Activated CD8-positive, alpha-beta memory T cell treated with anti-CD3 and anti-CD28 coated beads, Interleukin-2, amount 10 ng/mL, durations not matched to agents 7 days and 5 days (primary cell): ENCODE results near the gene FTCD. TPM values are rescaled to one million over a fixed set of nuclear protein-coding genes. Genes with fewer than 3 reads are reported as not detected.
"Not testable (repeated sequence)": the region's sequence is repeated elsewhere in the genome, so short reads cannot be mapped to it uniquely, and the experiment has no call there.

Source experiments
- ATAC-seq: fragments of 150-1000 bp; cut with Tn5 transposase; one replicate; pipeline ENCODE4 v1.10.0; 2021; ENCODE audit warnings: moderate library complexity
- CTCF ChIA-PET: fragments of 350-600 bp; sonication (Branson Sonifier 250); formaldehyde crosslinking; loops from one replicate; lab custom pipeline; 2021; ENCODE audit warnings: antibody characterized with exemption; lab: Charles Lee
- DNase-seq: peaks from one replicate; pipeline ENCODE4 v3.0.0-alpha.2; 2020
- H3K27ac Mint-ChIP-seq: one replicate; pipeline ENCODE4 v1.8.0; 2021; ENCODE audit warnings: mild to moderate bottlenecking, mixed read lengths
- H3K27me3 Mint-ChIP-seq: one replicate; pipeline ENCODE4 v1.8.0; 2021; ENCODE audit warnings: mixed read lengths
- H3K36me3 Mint-ChIP-seq: one replicate; pipeline ENCODE4 v1.8.0; 2021; ENCODE audit warnings: mild to moderate bottlenecking, mixed read lengths
- H3K4me1 Mint-ChIP-seq: one replicate; pipeline ENCODE4 v1.8.0; 2021; ENCODE audit warnings: mixed read lengths
- H3K4me3 Mint-ChIP-seq: one replicate; pipeline ENCODE4 v1.8.0; 2021; ENCODE audit warnings: mild to moderate bottlenecking, moderate library complexity, mixed read lengths
- H3K9me3 Mint-ChIP-seq: one replicate; pipeline ENCODE4 v1.8.0; 2022; ENCODE audit warnings: low read depth, mixed read lengths
- total RNA-seq, 2 experiments: library from RNA; stranded (reverse); gene quantifications; one replicate each; pipeline ENCODE4 v1.2.3, GENCODE V29; 2021

Gene FTCD
- total RNA-seq, 2 experiments from 2014 or later, result not detected

GRCh38 chr21:46171996-46172862, 16.9 kb upstream of the FTCD start:
- CTCF ChIA-PET, result no interaction called here
- no peak overlapping the region for H3K27ac Mint-ChIP-seq
- H3K4me3 Mint-ChIP-seq, result no peak overlapping the region
- ATAC-seq (no peak), DNase-seq (peak; percentile 19)
- H3K27me3 Mint-ChIP-seq, result peaks cover 27% of the 10 kb centered on the region
- H3K36me3 Mint-ChIP-seq, result peaks cover 8% of the 10 kb centered on the region
- H3K4me1 Mint-ChIP-seq, result peaks cover 4% of the 10 kb centered on the region
- H3K9me3 Mint-ChIP-seq, result peaks cover 5% of the 10 kb centered on the region

- no peak overlapping the region for H3K27ac Mint-ChIP-seq
- peaks cover 4% of the 10 kb centered on the region for H3K4me1 Mint-ChIP-seq
- DNase-seq, result no peak
- ATAC-seq, result no peak
- peaks cover 8% of the 10 kb centered on the region for H3K36me3 Mint-ChIP-seq
- peaks cover 5% of the 10 kb centered on the region for H3K9me3 Mint-ChIP-seq
- H3K27me3 Mint-ChIP-seq, result peaks cover 21% of the 10 kb centered on the region
- no peak overlapping the region for H3K4me3 Mint-ChIP-seq
- CTCF ChIA-PET, result no interaction called here
Measured at GRCh38 chr21:46171585-46171984, 16.2 kb upstream of the FTCD start.

- DNase-seq, result peak; percentile 39
- peaks cover 17% of the 10 kb centered on the region for H3K27me3 Mint-ChIP-seq
- H3K9me3 Mint-ChIP-seq, H3K4me3 Mint-ChIP-seq, ATAC-seq, H3K36me3 Mint-ChIP-seq, H3K27ac Mint-ChIP-seq, H3K4me1 Mint-ChIP-seq: not testable (repeated sequence)
- CTCF ChIA-PET, result interaction anchor here (1.4 kb wide), 1 partner anchor 27 kb away, joined by 4 read pairs; no protein-coding TSS in a partner anchor
Measured at GRCh38 chr21:46170436-46171193, 15.2 kb upstream of the FTCD start.

GRCh38 chr21:46168659-46169386, 13.4 kb upstream of the FTCD start:
- no peaks in the 10 kb centered on the region for H3K9me3 Mint-ChIP-seq
- peaks cover 9% of the 10 kb centered on the region for H3K27me3 Mint-ChIP-seq
- H3K4me1 Mint-ChIP-seq, result peaks cover 4% of the 10 kb centered on the region
- no peak for ATAC-seq
- peak; percentile 35 for DNase-seq
- H3K27ac Mint-ChIP-seq, result peak overlapping the region; percentile 34
- no peak overlapping the region for H3K4me3 Mint-ChIP-seq
- CTCF ChIA-PET, result no interaction called here
- H3K36me3 Mint-ChIP-seq, result no peaks in the 10 kb centered on the region

- DNase-seq, result peak; percentile 37
- Mint-ChIP-seq H3K27ac (no peak overlapping the region), H3K9me3 (no peaks in the 10 kb centered on the region), H3K4me1 (peaks cover 4% of the 10 kb centered on the region), H3K36me3 (no peaks in the 10 kb centered on the region), H3K27me3 (peaks cover 9% of the 10 kb centered on the region), H3K4me3 (no peak overlapping the region)
- no peak for ATAC-seq
- CTCF ChIA-PET, result no interaction called here
Measured at GRCh38 chr21:46168238-46168637, 12.9 kb upstream of the FTCD start.

- no peak for ATAC-seq
- Mint-ChIP-seq H3K27me3 (peaks cover 9% of the 10 kb centered on the region), H3K4me3 (no peak overlapping the region), H3K36me3 (no peaks in the 10 kb centered on the region), H3K27ac (no peak overlapping the region), H3K9me3 (no peaks in the 10 kb centered on the region), H3K4me1 (no peaks in the 10 kb centered on the region)
- DNase-seq, result no peak
- CTCF ChIA-PET, result no interaction called here
Measured at GRCh38 chr21:46165098-46165497, 9.7 kb upstream of the FTCD start.

- H3K9me3 Mint-ChIP-seq, result no peaks in the 10 kb centered on the region
- no peak overlapping the region for H3K27ac Mint-ChIP-seq
- ATAC-seq (no peak), DNase-seq (no peak)
- CTCF ChIA-PET, result no interaction called here
- no peaks in the 10 kb centered on the region for H3K36me3 Mint-ChIP-seq
- no peak overlapping the region for H3K4me3 Mint-ChIP-seq
- no peaks in the 10 kb centered on the region for H3K4me1 Mint-ChIP-seq
- H3K27me3 Mint-ChIP-seq, result peaks cover 9% of the 10 kb centered on the region
Measured at GRCh38 chr21:46163380-46163779, 8.0 kb upstream of the FTCD start.

GRCh38 chr21:46161633-46162592, 6.5 kb upstream of the FTCD start:
- CTCF ChIA-PET, result interaction anchor here (1.1 to 1.3 kb wide), 3 partner anchors 9 to 188 kb away, joined by 3 to 5 read pairs (median 4); no protein-coding TSS in a partner anchor
- peaks cover 9% of the 10 kb centered on the region for H3K27me3 Mint-ChIP-seq
- peak; percentile 26 for DNase-seq

GRCh38 chr21:46160907-46161632, 5.7 kb upstream of the FTCD start:
- Mint-ChIP-seq H3K9me3 (no peaks in the 10 kb centered on the region), H3K4me3 (no peak overlapping the region), H3K36me3 (no peaks in the 10 kb centered on the region), H3K4me1 (no peaks in the 10 kb centered on the region), H3K27ac (no peak overlapping the region), H3K27me3 (peaks cover 7% of the 10 kb centered on the region)
- DNase-seq, result peak; percentile 41
- CTCF ChIA-PET, result interaction anchor here (1.1 to 1.3 kb wide), 3 partner anchors 8 to 187 kb away, joined by 3 to 5 read pairs (median 4); no protein-coding TSS in a partner anchor
- ATAC-seq, result peak; percentile 48

More at GRCh38 chr21:46161633-46162592, 6.5 kb upstream of the FTCD start:
- ATAC-seq, result no peak
- no peaks in the 10 kb centered on the region for H3K4me1 Mint-ChIP-seq
- H3K9me3 Mint-ChIP-seq, result no peaks in the 10 kb centered on the region
- H3K36me3 Mint-ChIP-seq, result no peaks in the 10 kb centered on the region
- no peak overlapping the region for H3K27ac Mint-ChIP-seq
- H3K4me3 Mint-ChIP-seq, result no peak overlapping the region

- H3K27me3 Mint-ChIP-seq, result peaks cover 4% of the 10 kb centered on the region
- H3K27ac Mint-ChIP-seq, result no peak overlapping the region
- no peaks in the 10 kb centered on the region for H3K4me1 Mint-ChIP-seq
- CTCF ChIA-PET, result interaction anchor here (1.3 kb wide), 1 partner anchor 17 kb away, joined by 4 read pairs; no protein-coding TSS in a partner anchor
- ATAC-seq (no peak), DNase-seq (no peak)
- H3K4me3 Mint-ChIP-seq, result no peak overlapping the region
- H3K36me3 Mint-ChIP-seq, result no peaks in the 10 kb centered on the region
- no peaks in the 10 kb centered on the region for H3K9me3 Mint-ChIP-seq
Measured at GRCh38 chr21:46160657-46160906, 5.2 kb upstream of the FTCD start.

- H3K4me1 Mint-ChIP-seq, result no peaks in the 10 kb centered on the region
- peaks cover 4% of the 10 kb centered on the region for H3K27me3 Mint-ChIP-seq
- no peak overlapping the region for H3K27ac Mint-ChIP-seq
- ATAC-seq, result no peak
- peak; percentile 26 for DNase-seq
- no peaks in the 10 kb centered on the region for H3K9me3 Mint-ChIP-seq
- H3K4me3 Mint-ChIP-seq, result no peak overlapping the region
- CTCF ChIA-PET, result interaction anchor here (1.1 to 1.3 kb wide), 2 partner anchors 16 to 17 kb away, joined by 3 to 4 read pairs; no protein-coding TSS in a partner anchor
- H3K36me3 Mint-ChIP-seq, result no peaks in the 10 kb centered on the region
Measured at GRCh38 chr21:46159841-46160656, 4.7 kb upstream of the FTCD start.
